Neural crest cell (in vitro differentiated cells): ENCODE data around the gene XRCC6. TPM values are rescaled to one million over a fixed set of nuclear protein-coding genes. Genes with fewer than 3 reads are reported as not detected.
A peak's percentile ranks its signal among the peaks of the same experiment; 100 is the strongest.

ENCODE experiments used
- DNase-seq: peaks from one replicate; pipeline ENCODE4 v3.0.0; 2021; ENCODE audit warnings: low read depth, mixed read lengths, low spot score
- H3K27ac Mint-ChIP-seq: one replicate; pipeline ENCODE4 v1.8.0; 2021; ENCODE audit warnings: mild to moderate bottlenecking, mixed read lengths; ENCODE audit not compliant: unreplicated experiment
- H3K27me3 Mint-ChIP-seq: 2 replicates; pipeline ENCODE4 v1.8.0; 2021; ENCODE audit warnings: low read depth, mild to moderate bottlenecking, mixed read lengths
- H3K36me3 Mint-ChIP-seq: 2 replicates; pipeline ENCODE4 v1.8.0; 2021; ENCODE audit warnings: low read depth, mild to moderate bottlenecking, mixed read lengths
- H3K4me1 Mint-ChIP-seq: 2 replicates; pipeline ENCODE4 v1.8.0; 2021; ENCODE audit warnings: mixed read lengths
- H3K4me3 Mint-ChIP-seq: one replicate; pipeline ENCODE4 v1.8.0; 2021; ENCODE audit warnings: mild to moderate bottlenecking, mixed read lengths
- H3K9me3 Mint-ChIP-seq: 2 replicates; pipeline ENCODE4 v1.8.0; 2021; ENCODE audit warnings: mixed read lengths
- CTCF ChIP-seq: fragments of 200-600 bp; sonication (generic); conservative IDR thresholded peaks from 2 replicates; pipeline ENCODE4 v1.5.0; 2021; ENCODE audit warnings: antibody characterized with exemption, mild to moderate bottlenecking
- total RNA-seq: library from RNA; stranded (reverse); gene quantifications from 2 replicates; pipeline ENCODE4 v1.2.1, GENCODE V29; 2021

The XRCC6 gene
- total RNA-seq, 1 donor from 2014 or later: 427 TPM

- Mint-ChIP-seq H3K4me3 (peak within 1 kb of the TSS; percentile 93), H3K4me1 (peaks cover 21% of the 10 kb centered on the region), H3K27ac (peak within 1 kb of the TSS; percentile 94), H3K27me3 (no peaks in the 10 kb centered on the region), H3K36me3 (no peaks in the 10 kb centered on the region), H3K9me3 (no peaks in the 10 kb centered on the region)
- DNase-seq: peak; percentile 75
- no peak for TF ChIP-seq CTCF
Measured at GRCh38 chr22:41688365-41689211, 67.5 kb downstream of the XRCC6 start, which contains the start of gene SNU13. SNU13 (minus strand) TSS chr22:41688867; CDS start chr22:41688796, 71 bp downstream.

DNA sequence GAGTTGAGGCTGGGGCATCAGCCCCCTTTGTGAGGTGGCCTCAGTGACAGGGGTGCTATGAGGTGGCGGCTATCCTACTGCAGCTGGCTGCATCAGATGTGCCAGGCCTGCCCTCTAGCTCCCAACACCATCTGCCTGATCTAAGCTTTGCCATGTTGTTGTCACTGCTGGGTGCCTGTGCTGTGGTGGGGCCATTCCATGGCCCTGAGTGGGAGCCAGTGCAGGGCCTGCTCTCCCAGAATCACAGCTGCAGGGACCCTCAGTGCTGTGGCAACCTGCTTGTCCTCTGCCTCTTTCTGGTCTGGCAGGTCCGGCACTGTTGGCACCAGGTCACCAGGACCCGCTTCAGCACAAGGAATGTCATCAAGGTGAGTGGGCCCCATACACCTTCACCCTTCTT is 69.4 kb downstream of the XRCC6 start:
- Mint-ChIP-seq H3K27ac (no peak overlapping the region), H3K4me3 (peak overlapping the region; percentile 58), H3K9me3 (no peaks in the 10 kb centered on the region), H3K36me3 (no peaks in the 10 kb centered on the region), H3K27me3 (no peaks in the 10 kb centered on the region), H3K4me1 (peaks cover 21% of the 10 kb centered on the region)
- no peak for DNase-seq
- no peak for TF ChIP-seq CTCF

DNA sequence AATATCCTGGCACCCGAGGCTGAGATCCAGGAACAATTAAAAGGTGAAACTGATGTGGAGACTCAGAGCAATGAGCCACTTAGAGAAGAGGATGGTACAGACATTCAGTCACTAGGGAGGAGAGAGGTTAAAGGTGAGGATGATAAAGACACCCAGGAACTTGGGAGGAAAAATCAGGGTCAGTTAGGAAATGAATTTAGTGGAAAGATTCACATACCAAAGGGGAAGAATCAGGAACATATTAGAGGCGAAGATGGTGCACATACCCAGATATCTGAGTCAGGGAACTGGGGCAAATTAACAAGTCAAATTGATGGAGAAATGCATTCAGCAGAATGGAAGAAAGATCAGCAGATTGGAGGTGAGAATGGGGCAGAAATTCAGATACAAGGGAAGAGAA is 74.1 kb downstream of the XRCC6 start:
- no peak overlapping the region for H3K4me3 Mint-ChIP-seq
- H3K36me3 Mint-ChIP-seq: no peaks in the 10 kb centered on the region
- DNase-seq: no peak
- peaks cover 10% of the 10 kb centered on the region for H3K4me1 Mint-ChIP-seq
- TF ChIP-seq CTCF: no peak
- H3K27ac Mint-ChIP-seq: no peak overlapping the region
- no peaks in the 10 kb centered on the region for H3K27me3 Mint-ChIP-seq
- H3K9me3 Mint-ChIP-seq: no peaks in the 10 kb centered on the region

- H3K9me3 Mint-ChIP-seq: no peaks in the 10 kb centered on the region
- H3K27me3 Mint-ChIP-seq: no peaks in the 10 kb centered on the region
- no peaks in the 10 kb centered on the region for H3K36me3 Mint-ChIP-seq
- H3K27ac Mint-ChIP-seq: peak overlapping the region; percentile 87
- DNase-seq: no peak
- H3K4me1 Mint-ChIP-seq: peaks cover 10% of the 10 kb centered on the region
- no peak for TF ChIP-seq CTCF
- H3K4me3 Mint-ChIP-seq: peak overlapping the region; percentile 56
Measured at GRCh38 chr22:41696703-41697102, 75.6 kb downstream of the XRCC6 start.

GRCh38 chr22:41697126-41697775 is 76.2 kb downstream of the XRCC6 start:
- H3K27me3 Mint-ChIP-seq: no peaks in the 10 kb centered on the region
- H3K4me3 Mint-ChIP-seq: peak overlapping the region; percentile 56

More at GRCh38 chr22:41697126-41697775, 76.2 kb downstream of the XRCC6 start:
- TF ChIP-seq CTCF: peak; percentile 100
- Mint-ChIP-seq H3K4me1 (peaks cover 10% of the 10 kb centered on the region), H3K36me3 (no peaks in the 10 kb centered on the region), H3K9me3 (no peaks in the 10 kb centered on the region), H3K27ac (peak overlapping the region; percentile 87)
- DNase-seq: peak; percentile 100
